HFFc6 (cell line): ENCODE measurements around the gene ULBP3. TPM values are rescaled to one million over a fixed set of nuclear protein-coding genes. Genes with fewer than 3 reads are reported as not detected.

Experiments used
- DNase-seq: peaks from one replicate; pipeline ENCODE4 v3.0.0-alpha.2; 2018
- H3K27ac Mint-ChIP-seq: 2 replicates; pipeline ENCODE4 v1.8.0; 2020; ENCODE audit warnings: mild to moderate bottlenecking, mixed read lengths
- H3K27me3 Mint-ChIP-seq: 2 replicates; pipeline ENCODE4 v1.8.0; 2021; ENCODE audit warnings: mild to moderate bottlenecking, moderate library complexity, mixed read lengths; ENCODE audit not compliant: insufficient read depth
- H3K36me3 Mint-ChIP-seq: 2 replicates; pipeline ENCODE4 v1.8.0; 2021; ENCODE audit warnings: low read depth, mixed read lengths
- H3K4me1 Mint-ChIP-seq: 2 replicates; pipeline ENCODE4 v1.8.0; 2020; ENCODE audit warnings: low read depth, mixed read lengths
- H3K4me3 Mint-ChIP-seq: 2 replicates; pipeline ENCODE4 v1.8.0; 2020; ENCODE audit warnings: mild to moderate bottlenecking, moderate library complexity, mixed read lengths
- H3K9me3 Mint-ChIP-seq: 2 replicates; pipeline ENCODE4 v1.8.0; 2020; ENCODE audit warnings: mild to moderate bottlenecking, mixed read lengths
- CTCF ChIP-seq: fragments of 200-600 bp; sonication (generic); IDR thresholded peaks from 2 replicates; pipeline ENCODE4 v1.5.0; 2021; ENCODE audit warnings: antibody characterized with exemption, mild to moderate bottlenecking
- total RNA-seq, 6 experiments: library from RNA; stranded (reverse); fragmentation: NEBNext Ultra II Directional; extraction: Animal tissue kit (Norgen Biotek cat#: 25700); gene quantifications; 2 replicates in 1 of 6; 3 replicates in 5 of 6; pipeline ENCODE4 v1.2.3, GENCODE V29; 2021

ULBP3 gene
- total RNA-seq, 6 experiments from 2014 or later: 11.2 to 15.8 (median 12.7) TPM

- peaks cover 49% of the 10 kb centered on the region for H3K27me3 Mint-ChIP-seq
These were observed 20.8 kb downstream of the ULBP3 start for GRCh38 chr6:150048099-150048498.

GRCh38 chr6:150046943-150047342 is 22.0 kb downstream of the ULBP3 start:
- H3K4me1 Mint-ChIP-seq: no peaks in the 10 kb centered on the region
- no peaks in the 10 kb centered on the region for H3K9me3 Mint-ChIP-seq
- peaks cover 42% of the 10 kb centered on the region for H3K27me3 Mint-ChIP-seq
- no peak overlapping the region for H3K27ac Mint-ChIP-seq
- H3K36me3 Mint-ChIP-seq: no peaks in the 10 kb centered on the region
- TF ChIP-seq CTCF: no peak
- H3K4me3 Mint-ChIP-seq: no peak overlapping the region
- no peak for DNase-seq

More at GRCh38 chr6:150048099-150048498, 20.8 kb downstream of the ULBP3 start:
- Mint-ChIP-seq H3K4me3 (no peak overlapping the region), H3K9me3 (no peaks in the 10 kb centered on the region), H3K4me1 (no peaks in the 10 kb centered on the region), H3K27ac (no peak overlapping the region), H3K36me3 (no peaks in the 10 kb centered on the region)
- no peak for DNase-seq
- no peak for TF ChIP-seq CTCF

- H3K4me1 Mint-ChIP-seq: no peaks in the 10 kb centered on the region
- peaks cover 46% of the 10 kb centered on the region for H3K27me3 Mint-ChIP-seq
- no peaks in the 10 kb centered on the region for H3K36me3 Mint-ChIP-seq
- no peak overlapping the region for H3K27ac Mint-ChIP-seq
- TF ChIP-seq CTCF: no peak
- DNase-seq: no peak
- H3K9me3 Mint-ChIP-seq: no peaks in the 10 kb centered on the region
- no peak overlapping the region for H3K4me3 Mint-ChIP-seq
These were observed 24.2 kb downstream of the ULBP3 start for GRCh38 chr6:150044621-150045145.

GRCh38 chr6:150043501-150044412 is 25.2 kb downstream of the ULBP3 start:
- H3K4me3 Mint-ChIP-seq: no peak overlapping the region
- peaks cover 54% of the 10 kb centered on the region for H3K27me3 Mint-ChIP-seq
- H3K9me3 Mint-ChIP-seq: no peaks in the 10 kb centered on the region
- H3K36me3 Mint-ChIP-seq: no peaks in the 10 kb centered on the region
- no peaks in the 10 kb centered on the region for H3K4me1 Mint-ChIP-seq
- no peak overlapping the region for H3K27ac Mint-ChIP-seq
- no peak for DNase-seq
- no peak for TF ChIP-seq CTCF

GRCh38 chr6:150043096-150043495 is 25.8 kb downstream of the ULBP3 start:
- H3K27ac Mint-ChIP-seq: no peak overlapping the region
- no peaks in the 10 kb centered on the region for H3K9me3 Mint-ChIP-seq
- H3K36me3 Mint-ChIP-seq: no peaks in the 10 kb centered on the region
- H3K27me3 Mint-ChIP-seq: peaks cover 60% of the 10 kb centered on the region
- no peak overlapping the region for H3K4me3 Mint-ChIP-seq
- DNase-seq: no peak
- no peaks in the 10 kb centered on the region for H3K4me1 Mint-ChIP-seq
- TF ChIP-seq CTCF: no peak
